ENCODE measurements around the gene ACVR1B.
A peak's percentile ranks its signal among the peaks of the same experiment; 100 is the strongest.

The ACVR1B gene

DNA sequence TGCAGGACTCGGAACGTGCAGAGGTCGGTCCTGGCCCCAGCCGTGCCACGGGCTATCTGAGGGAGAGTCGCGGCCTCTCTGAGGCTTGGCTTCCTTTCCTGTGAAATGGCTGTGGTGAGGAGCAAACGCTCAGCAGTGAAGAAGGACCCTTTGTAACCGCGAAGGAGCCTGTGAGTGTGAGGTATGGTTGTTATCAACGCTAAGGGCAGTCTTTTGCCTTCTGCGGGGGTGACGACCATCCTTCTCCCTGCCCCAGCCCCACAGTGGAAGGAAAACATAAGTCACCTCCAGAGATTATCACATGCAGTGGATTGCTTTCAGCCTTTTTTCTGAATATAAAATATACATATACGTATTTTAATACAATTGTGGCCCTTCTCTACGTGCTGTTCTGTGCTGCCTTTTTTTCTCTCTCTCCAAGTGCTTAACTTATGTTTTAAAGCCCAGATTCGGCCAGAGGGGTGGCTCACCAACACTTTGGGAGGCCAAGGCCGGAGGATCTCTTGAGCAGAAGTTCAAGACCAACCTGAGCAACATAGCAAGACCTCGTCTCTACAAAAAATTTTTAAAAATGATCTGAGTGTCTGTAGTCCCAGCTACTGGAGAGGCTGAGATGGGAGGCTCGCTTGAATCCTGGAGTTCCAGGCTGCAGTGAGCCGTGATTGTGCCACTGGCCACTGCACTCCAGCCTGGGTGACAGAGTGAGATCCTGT is 72.6 kb downstream of the ACVR1B start:
- FAIRE-seq: no peak

DNA sequence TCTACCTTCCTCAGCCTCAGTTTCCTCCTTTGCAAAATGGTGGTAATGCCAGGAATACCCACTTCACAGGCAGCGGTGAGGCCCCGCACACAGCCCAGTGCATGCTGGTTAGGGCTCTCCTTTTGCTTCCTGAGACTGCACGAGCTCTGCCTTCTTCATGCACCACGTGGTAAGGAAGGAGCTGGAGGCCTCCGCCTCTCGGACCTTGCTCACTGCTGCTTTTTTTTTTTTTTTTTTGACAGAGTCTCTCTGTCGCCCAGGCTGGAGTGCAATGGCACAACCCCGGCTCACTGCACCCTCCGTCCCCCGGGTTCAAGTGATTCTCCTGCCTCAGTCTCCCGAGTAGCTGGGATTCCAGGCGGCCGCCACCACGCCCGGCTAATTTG is 73.3 kb downstream of the ACVR1B start:
- FAIRE-seq: no peak

DNA sequence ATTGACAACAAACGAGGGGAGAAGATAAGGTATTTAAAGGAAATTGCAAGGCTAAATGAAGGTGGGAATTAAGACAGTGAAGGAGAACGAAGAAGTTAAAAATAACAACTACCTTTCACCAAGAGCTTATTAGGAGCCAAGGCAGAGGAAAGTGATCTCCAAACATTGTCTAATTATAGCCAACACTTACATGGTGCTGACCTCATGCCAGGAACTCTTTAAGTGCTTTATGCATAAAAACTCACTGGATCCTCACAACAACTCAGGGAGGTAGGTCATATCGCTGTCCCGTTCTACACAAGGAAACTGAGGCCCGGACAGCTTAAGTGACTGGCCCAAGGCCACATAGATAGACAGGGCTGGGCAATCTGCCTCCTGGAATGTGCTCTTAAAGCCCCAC is 74.8 kb downstream of the ACVR1B start:
- FAIRE-seq: no peak

DNA sequence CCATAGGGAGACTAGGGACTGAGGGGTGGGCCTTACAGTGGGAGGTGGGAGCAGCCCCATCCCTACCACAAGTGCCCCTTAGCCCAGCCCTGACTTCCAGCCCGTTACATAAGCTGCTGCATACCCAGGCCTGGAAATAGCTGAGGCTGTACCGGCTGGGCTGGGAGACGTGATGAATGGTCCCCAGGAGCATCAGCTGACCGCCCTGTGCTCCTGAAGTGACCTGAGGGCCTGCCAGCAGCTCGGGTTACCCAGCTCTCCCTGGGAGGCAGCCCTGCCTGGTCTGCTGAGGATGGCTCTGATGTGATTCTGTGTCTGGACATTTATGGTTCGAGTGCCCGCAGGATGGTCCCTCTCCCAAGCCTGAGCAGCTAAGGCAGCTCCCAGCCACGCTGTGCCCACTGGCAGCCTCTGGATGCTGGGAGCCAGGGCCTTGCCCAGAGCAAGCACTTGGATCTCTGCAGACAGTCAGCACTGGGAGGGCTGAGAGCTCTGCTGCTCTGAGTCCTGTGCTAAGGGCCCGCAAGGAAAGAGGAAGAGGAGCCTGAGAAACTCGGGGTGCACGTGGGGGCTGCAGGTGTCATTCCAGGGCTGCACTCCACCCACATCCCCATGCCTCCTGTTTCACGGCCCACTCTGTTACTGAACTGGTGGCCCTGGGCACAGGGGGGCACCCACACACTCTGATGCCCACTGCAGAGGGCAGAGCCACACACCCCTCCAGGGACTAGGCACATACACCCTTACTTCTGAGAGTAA is 75.8 kb downstream of the ACVR1B start:
- no peak for FAIRE-seq

DNA sequence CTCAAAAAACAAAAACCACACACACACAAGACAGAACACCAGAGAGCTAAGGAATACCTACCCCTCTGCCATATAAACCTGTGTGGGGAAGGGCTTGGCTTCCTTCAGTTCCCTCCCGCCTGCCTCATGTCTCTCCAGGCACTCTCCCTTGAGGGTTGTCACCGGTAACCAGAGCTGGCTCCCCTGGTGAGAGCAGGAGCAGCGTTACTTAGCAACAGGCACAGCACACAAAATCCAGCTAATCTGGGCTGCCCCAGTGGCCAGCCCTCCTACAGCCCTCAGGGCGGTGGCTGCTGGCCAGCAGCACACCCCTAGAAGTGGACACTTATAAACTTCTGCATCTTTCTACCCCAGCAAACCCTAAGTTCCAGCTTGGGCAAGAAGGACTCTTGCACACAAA is 78.2 kb downstream of the ACVR1B start:
- no peak for FAIRE-seq

DNA sequence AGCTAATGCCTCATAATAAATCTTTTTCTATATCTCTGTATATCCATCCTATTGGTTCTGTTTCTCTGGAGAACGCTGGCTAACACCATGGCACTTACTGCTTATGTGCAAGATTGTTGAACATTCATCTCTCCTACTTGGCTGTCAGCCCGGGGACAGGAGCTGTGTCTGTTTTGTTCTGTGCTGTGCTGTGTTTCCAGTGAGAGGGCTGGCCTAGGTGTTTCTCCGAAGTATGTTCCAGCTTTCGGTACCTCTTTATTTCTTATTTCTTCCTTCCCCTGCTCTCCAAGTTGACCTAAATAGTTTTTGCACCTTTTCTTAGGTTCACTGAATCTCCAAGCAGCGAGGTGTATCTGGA is 80.9 kb downstream of the ACVR1B start:
- FAIRE-seq: no peak

DNA sequence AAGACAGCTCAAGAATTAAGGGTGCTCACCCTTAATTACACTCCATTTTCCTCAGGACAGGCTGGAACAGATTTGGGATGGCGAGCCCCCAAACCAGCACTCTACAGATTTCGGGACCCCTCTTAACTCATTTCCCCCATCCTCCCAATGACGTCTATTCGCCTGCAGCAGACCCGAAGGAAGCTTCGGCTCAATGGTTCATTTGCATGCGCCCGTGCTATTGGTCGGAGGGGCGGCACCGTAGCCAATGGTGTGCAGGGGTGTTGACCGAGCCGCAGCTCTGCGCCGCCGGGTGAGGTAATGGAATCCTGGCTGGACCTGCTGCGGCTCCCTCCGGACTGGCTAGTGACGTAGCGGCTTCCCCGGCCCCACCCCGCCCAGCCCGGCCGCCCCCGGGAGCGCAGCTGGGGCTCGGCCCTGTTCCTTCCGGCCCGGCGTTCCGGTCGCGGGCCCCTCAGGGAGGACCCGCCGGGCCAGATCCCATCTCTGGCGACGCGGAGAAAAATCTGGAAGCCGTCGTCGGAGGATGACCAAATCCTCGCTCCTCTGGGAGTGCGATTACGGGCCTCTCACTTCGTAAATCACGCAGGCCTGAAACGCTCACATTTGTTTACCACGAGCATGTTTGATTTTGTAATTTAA is 81.4 kb downstream of the ACVR1B start:
- peak; percentile 69 for FAIRE-seq

DNA sequence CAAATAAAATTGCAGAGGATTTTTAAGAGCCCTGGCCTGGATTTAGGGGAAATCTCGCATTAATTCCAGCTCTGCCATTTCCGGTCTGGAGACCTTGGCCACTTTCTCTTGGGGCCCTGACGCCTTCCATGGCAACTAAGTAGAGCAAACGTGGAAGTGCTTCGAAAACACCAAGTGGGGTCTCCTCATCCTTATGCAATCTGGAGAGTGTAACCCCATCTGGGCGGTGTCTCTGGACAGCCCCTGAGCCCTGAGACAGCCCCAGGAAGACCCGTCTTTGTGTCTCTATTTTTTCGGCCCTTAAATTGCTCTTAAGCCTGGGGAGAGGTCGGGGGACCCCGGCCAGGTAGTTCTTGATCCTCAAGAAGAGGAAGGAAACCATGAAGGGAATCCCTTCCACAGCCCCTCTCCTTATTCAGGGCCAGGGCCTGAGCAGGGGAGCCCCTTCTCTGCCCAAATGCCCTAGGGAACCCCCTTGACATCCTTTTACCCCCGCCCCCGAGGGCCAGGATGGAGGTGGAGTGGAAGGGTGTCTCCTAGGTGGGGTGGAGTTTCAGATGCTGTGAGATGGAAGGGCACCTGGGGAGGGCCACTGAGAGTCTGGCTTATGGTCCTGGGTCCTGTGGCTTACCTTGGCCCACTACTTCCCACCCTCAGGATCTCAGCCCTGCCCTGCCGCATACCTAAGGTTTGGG is 82.1 kb downstream of the ACVR1B start:
- no peak for FAIRE-seq

DNA sequence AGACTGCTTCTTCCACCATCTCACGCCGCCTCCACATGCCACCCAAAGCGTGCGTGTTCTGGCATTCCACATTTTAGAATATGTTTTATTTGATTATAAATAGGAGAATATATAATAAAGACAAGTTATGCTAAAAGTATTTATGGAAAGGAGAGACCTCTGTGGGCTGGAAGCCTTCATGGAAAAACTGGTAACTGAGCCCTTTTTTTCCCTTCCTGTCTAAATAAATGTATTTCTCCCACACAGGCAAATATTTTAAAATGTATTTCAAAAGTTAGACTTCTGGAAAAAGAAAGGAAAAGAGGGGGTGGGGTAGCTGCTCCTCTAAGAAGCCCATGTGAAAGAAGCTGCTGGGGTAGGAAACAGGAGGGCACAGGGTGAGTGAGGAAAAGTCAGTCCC is 83.7 kb downstream of the ACVR1B start:
- no peak for FAIRE-seq

DNA sequence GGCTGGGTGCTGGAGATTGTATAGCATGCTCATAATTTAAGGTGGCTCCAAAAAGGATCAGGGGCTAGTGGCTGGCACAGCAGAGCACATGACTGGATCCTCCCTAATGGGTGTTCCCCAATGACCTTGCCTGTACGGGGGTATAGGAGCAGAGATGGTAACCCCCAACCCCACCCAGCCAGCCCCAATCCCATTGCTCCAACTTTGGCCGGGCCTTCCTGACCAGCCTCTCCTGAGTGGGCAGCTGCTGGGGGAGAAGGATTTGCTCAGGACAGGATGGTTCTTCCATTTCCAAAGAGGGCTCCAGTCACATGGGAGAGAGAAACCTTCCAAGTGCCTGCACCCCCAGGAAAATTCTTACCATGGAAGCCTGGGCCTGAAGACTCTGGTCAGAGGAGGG is 84.4 kb downstream of the ACVR1B start:
- FAIRE-seq: no peak

DNA sequence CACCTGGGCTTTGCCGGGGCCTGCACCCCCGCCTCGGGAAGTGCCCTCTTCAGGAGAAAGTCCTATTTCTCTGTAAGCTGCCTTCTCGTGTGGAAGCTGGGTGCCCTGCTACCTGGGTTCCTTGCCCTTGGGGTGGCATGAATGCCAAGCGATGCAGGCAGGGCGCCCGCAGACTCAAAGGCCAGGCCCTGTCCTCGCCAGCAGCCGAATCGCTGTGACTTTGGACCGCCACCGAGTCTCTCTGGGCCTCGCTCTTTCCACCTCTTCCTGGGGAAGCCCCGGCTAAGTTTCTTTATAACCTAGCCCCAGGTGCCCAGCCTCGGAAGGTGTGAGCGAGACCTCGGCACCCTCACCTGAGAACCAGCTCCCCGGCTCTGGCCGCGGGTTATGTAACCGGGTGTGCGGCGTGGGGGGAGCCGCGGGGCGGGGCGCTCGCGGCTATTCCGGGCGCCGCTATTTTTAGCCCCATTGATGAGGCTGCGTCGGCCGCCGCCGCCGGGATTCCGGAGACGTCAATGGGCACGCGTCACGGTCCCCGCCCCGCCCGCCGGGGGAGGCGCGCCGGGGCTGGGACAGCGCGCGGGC is 85.2 kb downstream of the ACVR1B start:
- FAIRE-seq: no peak

DNA sequence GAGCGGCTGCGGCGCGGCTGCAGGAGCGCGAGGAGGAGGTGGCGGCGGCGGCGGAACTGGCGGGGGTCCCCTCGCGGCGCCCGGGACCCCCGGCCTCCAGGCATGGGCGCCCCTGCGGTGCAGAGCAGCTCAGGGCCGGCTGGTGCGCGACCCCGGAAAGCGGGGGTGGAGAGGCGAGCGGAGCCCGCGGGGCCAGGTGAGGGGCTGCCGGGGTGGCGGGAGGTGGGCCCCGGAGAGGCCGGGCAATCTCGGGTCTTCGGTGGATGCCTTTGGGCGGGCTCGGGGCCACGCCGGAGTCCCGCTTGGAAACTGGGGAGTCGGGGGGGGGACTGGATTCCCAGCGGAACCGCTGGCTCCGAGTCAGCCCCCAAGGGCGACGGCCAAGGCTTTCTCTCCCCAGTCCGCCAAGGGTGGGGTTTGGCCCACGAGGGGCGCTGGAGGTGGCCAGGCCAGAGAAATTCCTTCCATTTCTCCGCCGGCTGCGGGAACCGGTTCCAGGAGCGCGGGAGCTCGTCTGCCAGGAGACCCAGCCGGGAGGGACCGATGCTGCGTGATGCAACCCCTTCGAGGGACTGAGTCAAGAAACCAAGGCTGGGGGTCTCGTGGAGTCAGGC is 85.9 kb downstream of the ACVR1B start:
- FAIRE-seq: no peak

DNA sequence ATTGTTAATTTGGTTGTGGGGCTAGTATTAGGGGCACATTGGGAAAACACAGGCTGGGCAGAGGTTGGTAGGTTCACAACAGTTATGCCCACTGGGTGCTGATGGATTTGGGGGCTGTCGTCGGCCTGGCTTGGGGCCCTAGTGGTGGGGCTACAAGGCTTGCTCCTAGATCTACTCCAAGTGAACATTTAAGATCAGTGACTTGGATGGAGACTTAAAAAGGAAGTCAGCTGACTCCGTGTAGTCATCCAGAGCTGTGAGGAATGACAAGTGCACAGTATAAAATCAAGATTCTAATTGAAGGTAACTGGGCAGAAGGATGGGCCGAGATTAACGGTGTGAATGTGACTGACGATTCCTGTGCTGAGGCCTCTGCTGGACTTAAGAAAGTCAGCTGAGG is 86.9 kb downstream of the ACVR1B start:
- FAIRE-seq: no peak

DNA sequence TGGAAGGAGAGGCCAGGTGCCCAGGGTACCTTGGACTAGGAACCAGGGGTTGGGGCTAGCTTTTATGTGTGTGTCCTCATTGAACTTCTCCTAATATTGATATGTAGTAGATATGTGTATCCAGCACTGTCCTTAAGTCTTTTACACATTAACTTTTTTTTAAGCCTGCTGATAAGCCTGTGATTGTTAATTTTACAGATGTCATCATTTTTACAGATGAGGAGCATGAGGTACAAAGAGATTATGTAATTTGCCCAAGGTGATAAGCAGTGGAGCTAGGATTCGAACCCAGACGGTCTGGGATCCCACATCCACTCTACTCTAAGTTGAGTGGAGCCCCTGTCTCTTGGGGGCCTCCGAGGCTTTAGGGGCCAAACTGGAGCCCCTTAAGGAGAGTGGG is 89.5 kb downstream of the ACVR1B start:
- no peak for FAIRE-seq

DNA sequence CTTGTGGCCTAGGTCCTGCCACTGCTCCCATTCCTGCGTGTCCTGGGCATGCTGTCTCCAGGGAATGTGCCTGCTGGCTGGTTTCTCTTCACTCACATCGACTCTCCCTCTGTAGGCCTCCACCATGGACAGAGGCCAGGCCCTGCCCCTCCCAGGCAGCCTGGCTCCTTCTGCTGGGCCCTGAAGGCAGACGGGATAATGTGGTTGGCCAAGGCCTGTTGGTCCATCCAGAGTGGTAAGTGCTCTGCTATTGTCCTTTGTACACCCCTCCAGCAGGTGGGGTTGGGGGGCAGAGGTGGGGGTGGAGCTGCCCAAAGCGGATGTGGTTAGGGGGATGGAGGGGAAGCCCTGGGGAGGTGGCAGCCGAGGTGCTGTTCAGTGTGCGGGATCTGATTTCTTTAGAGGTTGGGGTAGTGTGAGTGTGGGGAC is 90.2 kb downstream of the ACVR1B start:
- FAIRE-seq: no peak

DNA sequence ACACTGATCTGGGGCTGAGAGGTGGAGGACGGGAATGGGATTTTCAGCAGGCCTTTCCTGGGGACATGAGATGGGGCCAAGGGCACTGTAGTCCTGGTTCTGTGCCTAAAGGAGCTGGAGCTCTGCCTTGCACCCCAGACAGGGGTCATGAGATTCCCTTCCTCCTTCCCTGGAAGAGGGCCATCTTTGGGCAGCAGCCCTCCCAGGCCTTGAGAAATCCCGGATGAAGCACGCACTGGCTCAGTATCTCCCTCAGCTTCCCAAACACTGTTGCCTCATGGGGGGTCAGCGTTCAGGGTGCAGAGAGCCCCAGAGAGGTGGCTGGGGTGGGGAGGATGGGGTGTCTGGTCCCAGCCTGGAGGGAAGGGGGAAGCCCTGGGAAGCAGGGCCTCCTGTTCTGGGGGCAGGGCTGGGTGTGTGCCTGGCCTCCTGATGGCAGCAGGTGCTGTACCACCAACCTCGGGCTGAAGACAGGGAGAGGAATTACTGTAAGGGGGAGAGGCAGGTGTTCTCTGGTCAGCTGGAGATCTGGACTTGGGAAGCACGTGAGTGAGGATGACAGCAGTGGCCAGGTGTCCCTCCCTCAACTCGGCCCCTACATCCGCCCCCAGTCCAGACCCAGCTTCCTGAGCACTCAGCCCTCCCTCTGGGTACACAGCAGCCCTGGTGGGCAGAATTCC is 91.3 kb downstream of the ACVR1B start:
- no peak for FAIRE-seq

DNA sequence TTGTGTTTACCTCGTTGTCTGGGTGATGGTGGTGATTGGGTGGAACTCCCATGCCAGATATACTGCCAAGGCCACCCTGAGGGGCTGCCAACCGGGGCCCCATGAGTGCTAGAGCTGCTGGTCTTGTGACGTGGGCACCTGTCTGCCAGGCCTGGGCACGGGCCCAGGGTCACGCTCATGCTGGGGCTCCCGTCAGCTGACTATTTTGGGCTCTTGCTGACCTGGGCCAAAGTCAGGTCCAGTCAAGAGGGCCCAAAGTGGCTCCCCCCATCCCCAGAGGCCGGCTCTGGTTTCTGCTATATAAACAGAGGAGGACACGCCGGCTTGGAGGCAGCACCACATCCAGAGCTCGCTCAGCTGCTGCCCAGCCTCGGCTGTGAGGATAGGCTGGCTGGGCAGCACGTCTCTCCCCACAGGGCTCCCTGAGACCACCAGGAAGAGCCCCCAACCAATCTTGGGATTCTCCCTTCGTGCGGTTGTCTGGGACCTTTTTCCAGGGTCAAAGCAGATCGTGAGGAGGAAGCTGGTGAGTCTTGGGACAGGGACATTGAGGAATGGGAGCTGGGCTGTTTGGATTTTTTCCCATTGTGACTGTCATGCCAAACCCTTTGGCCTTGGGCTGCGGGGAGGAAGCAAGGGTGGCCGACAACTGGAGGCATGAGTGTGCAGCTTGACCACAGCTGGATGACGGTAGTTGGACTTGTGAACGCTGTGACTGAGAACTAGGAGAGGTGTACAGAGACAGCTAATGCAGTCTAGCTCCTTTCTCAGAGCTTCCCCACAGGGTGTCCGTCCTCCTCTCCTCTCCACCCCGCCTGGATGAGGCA is 92.1 kb downstream of the ACVR1B start:
- no peak for FAIRE-seq

DNA sequence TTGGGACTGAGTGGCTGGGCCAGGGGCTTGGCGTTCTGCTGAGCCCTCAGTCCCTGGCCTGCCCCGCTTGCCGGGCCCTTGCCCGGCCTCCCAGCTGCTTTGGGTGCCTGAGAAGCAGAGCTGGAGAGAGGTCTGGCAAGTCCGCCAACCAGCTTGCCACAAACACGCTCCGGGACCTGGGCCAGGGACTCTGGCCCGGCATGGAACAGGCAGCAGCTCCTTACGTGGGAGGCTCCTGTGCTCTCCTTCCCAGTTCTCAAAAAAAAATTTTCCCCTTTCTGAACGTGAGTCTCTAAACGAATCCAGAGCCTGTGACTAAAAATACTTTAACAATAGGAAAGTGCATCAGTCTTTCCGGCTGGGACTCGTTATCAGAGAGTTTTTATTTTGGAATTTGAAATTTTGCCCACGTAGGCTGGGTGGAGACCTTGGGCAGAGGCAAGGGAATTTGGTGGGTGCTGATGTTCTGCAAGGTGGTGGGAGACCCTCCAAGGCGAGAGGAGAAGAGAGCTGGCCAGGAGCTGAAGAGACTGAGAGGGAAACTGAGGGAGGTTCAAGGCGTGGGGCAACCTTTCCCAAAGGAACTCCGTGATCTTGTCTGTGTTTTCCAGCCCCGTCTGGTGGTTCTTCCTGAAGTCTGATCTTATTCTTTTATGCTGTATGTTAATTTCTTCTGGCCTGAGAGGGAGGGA is 92.9 kb downstream of the ACVR1B start:
- no peak for FAIRE-seq

DNA sequence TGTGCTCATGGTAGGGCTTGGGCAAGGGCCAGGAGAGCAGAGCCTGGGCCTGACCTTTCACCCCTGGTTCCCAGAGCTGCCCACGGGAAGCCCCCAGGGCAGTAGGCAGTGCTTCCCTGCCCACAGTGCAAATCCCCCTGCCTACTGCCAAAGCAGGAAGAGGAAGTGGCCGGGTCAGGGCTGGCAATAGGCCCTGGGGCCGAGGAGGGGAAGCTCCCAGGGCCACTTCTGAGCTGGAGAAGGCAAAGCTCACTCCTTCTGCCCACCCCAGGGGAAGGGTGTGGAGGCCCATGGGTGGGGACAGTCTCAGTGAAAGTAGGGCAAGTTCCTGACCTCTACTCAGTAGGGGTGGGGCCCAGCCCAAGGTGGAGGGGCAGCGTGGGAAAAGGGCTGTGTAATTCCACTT is 94.3 kb downstream of the ACVR1B start:
- no peak for FAIRE-seq

Data from A204.1 (cell line).